Kidney (tissue), 14 donors: ENCODE results near the gene NDST1. TPM values are rescaled to one million over a fixed set of nuclear protein-coding genes. Genes with fewer than 3 reads are reported as not detected.

Experiments used
- DNase-seq, 5 donors: peaks; one replicate each; pipeline ENCODE4 v3.0.0-alpha.2; 2013 to 2020
- FAIRE-seq: peaks from 2 replicates; lab custom pipeline; 2012; peaks lifted over from hg19 to GRCh38; lab: Jason Lieb, UNC
- H3K27ac ChIP-seq, 2 donors: one replicate each; pipeline ENCODE4 v1.7.0; 2013; ENCODE audit warnings: low read depth in 2 of 2, low read length in 2 of 2, inconsistent platforms in 1 of 2
- H3K27me3 ChIP-seq: one replicate; pipeline ENCODE4 v1.7.1; 2013; ENCODE audit warnings: low read length, inconsistent platforms; ENCODE audit not compliant: control insufficient read depth, insufficient read depth
- H3K36me3 ChIP-seq, 3 donors: one replicate each; pipeline versions ENCODE4 v1.7.0 to v1.7.1; 2013; ENCODE audit warnings: low read length in 3 of 3, control low read depth in 1 of 3, inconsistent platforms in 1 of 3; ENCODE audit not compliant: insufficient read depth in 3 of 3, control insufficient read depth in 2 of 3
- H3K4me1 ChIP-seq, 3 donors: one replicate each; pipeline versions ENCODE4 v1.7.0 to v1.7.1; 2013; ENCODE audit warnings: low read length in 3 of 3, inconsistent platforms in 1 of 3, low read depth in 1 of 3; ENCODE audit not compliant: control insufficient read depth in 2 of 3, insufficient read depth in 2 of 3
- H3K4me3 ChIP-seq, 3 donors: one replicate each; pipeline versions ENCODE4 v1.7.0 to v1.8.1; 2013; ENCODE audit warnings: low read length in 3 of 3, control low read depth in 1 of 3, inconsistent platforms in 1 of 3
- H3K9ac ChIP-seq, 3 donors: one replicate each; pipeline versions ENCODE4 v1.7.0 to v1.7.1; 2013; ENCODE audit warnings: low read length in 3 of 3, control low read depth in 1 of 3, inconsistent platforms in 1 of 3
- H3K9me3 ChIP-seq, 3 donors: one replicate each; pipeline versions ENCODE4 v1.7.0 to v1.7.1; 2013; ENCODE audit warnings: low read length in 3 of 3, control low read depth in 1 of 3, inconsistent platforms in 1 of 3; ENCODE audit not compliant: control insufficient read depth in 2 of 3, insufficient read depth in 1 of 3
- CTCF ChIP-seq: IDR thresholded peaks from 3 replicates; pipeline ENCODE4 v1.5.1; 2012; ENCODE audit warnings: mild to moderate bottlenecking, moderate library complexity, borderline replicate concordance; ENCODE audit not compliant: insufficient read depth; ENCODE audit errors: extremely low read depth
- intact Hi-C: fragments of 100-400 bp; cut with DNase I; formaldehyde crosslinking; loops from one replicate; pipeline ENCODE4 v1.11.1; 2022
- polyA plus RNA-seq: library from polyadenylated mRNA; stranded (reverse); fragments of 350-450 nt; fragmentation: Illumina TruSeq; extraction: RNeasy Lipid Tissue Mini Kit (QIAGEN cat#74804); gene quantifications from one replicate; pipeline ENCODE4 v1.2.3, GENCODE V29; 2014; ENCODE audit warnings: low read depth, low replicate concordance; ENCODE audit not compliant: insufficient read depth
- total RNA-seq: library from RNA; stranded (reverse); fragmentation: NEBNext Ultra II Directional; extraction: Animal tissue kit (Norgen Biotek cat#: 25700); gene quantifications from one replicate; pipeline ENCODE4 v1.2.1, GENCODE V29; 2021
- donor health status: control.
- donor health status: control.
- donor health status: control.
- donor health status: control.
- donor health status: control.
- donor health status: DM: yes; HTN: yes; CAD: no.
- donor health status: Normal renal cell carcinoma (clear cell type).

The NDST1 gene
- total and polyA plus RNA-seq, 2 donors from 2014 or later, result 11.7 to 60.7 TPM

GRCh38 chr5:150604894-150605440, 97.0 kb downstream of the NDST1 start:
- FAIRE-seq (no peak), DNase-seq (peak in 1 of 5 donors; percentile 9)
- Histone ChIP-seq H3K36me3 (no peaks in the 10 kb centered on the region), H3K27ac (no peak overlapping the region), H3K27me3 (no peaks in the 10 kb centered on the region), H3K4me1 (peaks cover 0 to 7% (median 0%) of the 10 kb centered on the region in 3 donors), H3K9ac (no peak overlapping the region), H3K9me3 (no peaks in the 10 kb centered on the region), H3K4me3 (no peak overlapping the region)
- intact Hi-C loops, result no loop called here
- TF ChIP-seq CTCF, result no peak

GRCh38 chr5:150605546-150605945, 97.6 kb downstream of the NDST1 start:
- H3K4me3 ChIP-seq, result no peak overlapping the region
- TF ChIP-seq CTCF, result no peak
- no peak for FAIRE-seq

GRCh38 chr5:150606476-150606875, 98.5 kb downstream of the NDST1 start:
- Histone ChIP-seq H3K4me1 (peaks cover 0 to 7% (median 5%) of the 10 kb centered on the region in 3 donors), H3K27me3 (no peaks in the 10 kb centered on the region), H3K9me3 (no peaks in the 10 kb centered on the region), H3K36me3 (no peaks in the 10 kb centered on the region), H3K27ac (no peak overlapping the region), H3K9ac (no peak overlapping the region), H3K4me3 (no peak overlapping the region)
- no peak for TF ChIP-seq CTCF
- intact Hi-C loops, result no loop called here
- FAIRE-seq, result no peak
- peak in 1 of 5 donors; percentile 40 for DNase-seq

More at GRCh38 chr5:150605546-150605945, 97.6 kb downstream of the NDST1 start:
- Histone ChIP-seq H3K27me3 (no peaks in the 10 kb centered on the region), H3K9me3 (no peaks in the 10 kb centered on the region), H3K9ac (no peak overlapping the region), H3K27ac (no peak overlapping the region), H3K36me3 (no peaks in the 10 kb centered on the region), H3K4me1 (peaks cover 0 to 7% (median 5%) of the 10 kb centered on the region in 3 donors)
- intact Hi-C loops, result no loop called here
- DNase-seq, result peak in 2 of 5 donors; percentile 5 to 50
